RWPE1 (cell line): ENCODE measurements around the gene PCDH9.

Source experiments
- CTCF ChIA-PET: fragments of 350-600 bp; sonication (Branson Sonifier 250); formaldehyde crosslinking; extraction: SDS; loops from one replicate; lab custom pipeline; 2021; lab: Yijun Ruan, JAX
- POLR2A ChIA-PET: fragments of 400-600 bp; formaldehyde crosslinking; extraction: SDS; loops from one replicate; lab custom pipeline; 2020; ENCODE audit warnings: antibody characterized with exemption; ENCODE audit not compliant: low non-redundant PET; lab: Yijun Ruan, JAX
- DNase-seq: peaks from one replicate; pipeline ENCODE4 v3.0.0; 2012; ENCODE audit warnings: low spot score
- H3K27ac ChIP-seq: fragments of 450-650 bp; 2 replicates; pipeline ENCODE4 v1.5.1; 2017
- CTCF ChIP-seq: fragments of 450-650 bp; conservative IDR thresholded peaks from 2 replicates; pipeline ENCODE4 v1.5.1; 2017; ENCODE audit warnings: low read depth, mild to moderate bottlenecking

PCDH9 gene

DNA sequence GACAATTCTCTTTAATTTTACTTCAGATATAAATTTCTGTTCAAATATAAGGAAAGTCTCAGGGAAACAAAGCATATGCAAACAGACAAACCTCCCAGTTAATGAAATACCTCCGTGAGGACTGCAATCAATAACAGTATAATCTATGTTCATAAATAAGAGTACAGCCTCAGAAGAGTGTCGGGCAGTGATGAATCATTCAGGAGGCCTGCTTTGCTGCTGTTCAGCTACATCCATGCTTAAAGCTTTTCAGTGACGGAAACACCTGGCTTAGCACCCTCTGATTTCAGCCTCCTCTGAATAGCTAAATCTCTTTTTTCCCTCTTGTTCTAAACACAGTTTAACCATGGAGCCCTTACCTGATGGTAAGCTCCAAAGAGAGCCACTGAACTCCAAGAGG, 69.0 kb downstream of the PCDH9 start:
- POLR2A ChIA-PET, result no interaction called here
- CTCF ChIA-PET, result no interaction called here
- no peak for TF ChIP-seq CTCF

GRCh38 chr13:67158903-67159302, 71.2 kb downstream of the PCDH9 start:
- no peak for DNase-seq
- CTCF ChIA-PET, result no interaction called here
- no peak overlapping the region for H3K27ac ChIP-seq
- POLR2A ChIA-PET, result no interaction called here
- TF ChIP-seq CTCF, result no peak

More for the DNA sequence above, 69.0 kb downstream of the PCDH9 start:
- H3K27ac ChIP-seq, result no peak overlapping the region
- DNase-seq, result no peak

DNA sequence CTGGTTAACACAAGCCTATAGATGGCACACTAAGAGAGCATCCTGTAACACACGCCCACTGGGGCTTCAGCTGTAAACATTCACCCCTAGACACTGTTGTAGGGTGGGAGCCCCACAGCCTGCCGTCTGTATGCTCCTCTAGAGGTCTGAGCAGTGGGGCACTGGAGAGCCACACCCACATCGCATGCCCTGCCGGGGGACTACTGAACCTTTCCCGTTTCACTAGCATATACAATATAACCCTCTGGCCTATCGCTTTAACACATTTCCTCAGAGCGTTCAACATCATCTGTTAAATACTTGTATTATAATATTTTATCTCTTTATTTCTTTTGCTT, 73.4 kb downstream of the PCDH9 start:
- H3K27ac ChIP-seq, result no peak overlapping the region
- ChIA-PET POLR2A (no interaction called here), CTCF (interaction anchor here (0.7 kb wide), 1 partner anchor 31 kb away, joined by 3 read pairs; no protein-coding TSS in a partner anchor)
- DNase-seq, result no peak
- TF ChIP-seq CTCF, result no peak

GRCh38 chr13:67155898-67156722, 74.0 kb downstream of the PCDH9 start:
- CTCF ChIA-PET, result interaction anchor here (0.6 to 0.7 kb wide), 2 partner anchors 31 to 229 kb away, joined by 3 read pairs; no protein-coding TSS in a partner anchor
- no peak for TF ChIP-seq CTCF

DNA sequence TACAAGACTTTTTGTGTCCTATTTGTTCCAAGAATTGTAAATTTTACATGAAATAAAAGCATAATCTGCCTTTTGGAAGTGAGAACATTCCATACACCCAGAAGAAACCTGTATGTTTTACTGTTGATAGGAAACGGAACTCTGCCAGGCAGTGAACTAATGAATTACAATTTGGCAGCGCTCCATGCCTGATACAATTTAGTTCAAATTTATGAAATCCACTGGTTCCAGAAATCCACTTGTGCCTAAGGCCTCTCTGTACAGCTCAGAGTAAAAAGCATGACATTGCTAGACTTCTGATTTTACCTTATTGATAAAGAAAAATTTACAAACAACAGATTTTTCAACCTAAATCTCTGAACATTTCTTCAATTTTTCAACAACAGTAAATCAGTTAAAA, 78.1 kb downstream of the PCDH9 start:
- no peak for DNase-seq
- no peak overlapping the region for H3K27ac ChIP-seq
- ChIA-PET CTCF (no interaction called here), POLR2A (no interaction called here)
- TF ChIP-seq CTCF, result no peak

More at GRCh38 chr13:67155898-67156722, 74.0 kb downstream of the PCDH9 start:
- DNase-seq, result no peak
- no peak overlapping the region for H3K27ac ChIP-seq
- POLR2A ChIA-PET, result no interaction called here

DNA sequence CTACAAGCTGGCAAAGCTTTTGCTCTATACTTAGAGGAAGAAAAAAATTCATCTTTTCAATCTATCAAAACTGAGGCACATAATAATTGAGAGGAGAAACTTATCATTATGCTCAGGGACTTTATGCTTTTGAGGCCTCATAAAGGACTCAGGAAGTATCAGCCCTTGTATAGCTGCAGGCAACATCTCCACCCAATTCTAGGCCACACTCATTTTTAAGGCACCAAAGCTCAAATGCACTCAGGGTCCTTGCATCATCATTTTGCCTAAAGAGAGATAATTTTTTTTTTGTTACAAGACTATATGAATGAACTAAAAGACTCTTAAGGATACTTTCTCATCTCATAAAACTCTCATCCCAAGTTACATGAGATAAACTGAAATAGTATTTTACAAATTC, 78.5 kb downstream of the PCDH9 start:
- ChIA-PET CTCF (no interaction called here), POLR2A (no interaction called here)
- no peak for TF ChIP-seq CTCF

More for the DNA sequence above, 78.5 kb downstream of the PCDH9 start:
- no peak for DNase-seq
- no peak overlapping the region for H3K27ac ChIP-seq
